HG03060 (cell line): Measurements from ENCODE around the gene ZNF805.
A peak's percentile ranks its signal among the peaks of the same experiment; 100 is the strongest.
"Not testable (repeated sequence)": the region's sequence is repeated elsewhere in the genome, so short reads cannot be mapped to it uniquely, and the experiment has no call there.

ENCODE experiments used
- ATAC-seq: cut with Tn5 transposase; IDR thresholded peaks from one replicate; pipeline ENCODE4 v1.9.1; 2021; ENCODE audit warnings: low read depth, moderate number of reproducible peaks; ENCODE audit not compliant: unreplicated experiment

The ZNF805 gene

DNA sequence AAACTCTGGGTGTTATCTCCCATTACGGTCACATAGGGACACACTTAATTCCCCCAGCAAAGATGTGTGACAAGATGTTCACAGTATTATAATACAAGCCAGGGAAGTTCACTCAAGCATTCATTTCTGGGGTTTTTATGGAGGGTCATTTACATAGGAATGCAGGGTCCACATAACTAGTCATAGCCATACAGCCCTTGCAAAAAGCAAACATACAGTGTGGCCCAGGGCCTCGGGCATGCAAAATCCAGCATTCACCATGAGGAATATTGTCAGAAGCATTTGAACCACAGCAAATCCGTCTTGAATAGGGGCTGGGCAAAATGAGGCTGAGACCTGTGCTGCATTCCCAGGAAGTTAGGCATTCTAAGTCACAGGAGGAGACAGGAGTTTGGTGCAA lies 26.9 kb downstream of the ZNF805 start:
- ATAC-seq: no peak

DNA sequence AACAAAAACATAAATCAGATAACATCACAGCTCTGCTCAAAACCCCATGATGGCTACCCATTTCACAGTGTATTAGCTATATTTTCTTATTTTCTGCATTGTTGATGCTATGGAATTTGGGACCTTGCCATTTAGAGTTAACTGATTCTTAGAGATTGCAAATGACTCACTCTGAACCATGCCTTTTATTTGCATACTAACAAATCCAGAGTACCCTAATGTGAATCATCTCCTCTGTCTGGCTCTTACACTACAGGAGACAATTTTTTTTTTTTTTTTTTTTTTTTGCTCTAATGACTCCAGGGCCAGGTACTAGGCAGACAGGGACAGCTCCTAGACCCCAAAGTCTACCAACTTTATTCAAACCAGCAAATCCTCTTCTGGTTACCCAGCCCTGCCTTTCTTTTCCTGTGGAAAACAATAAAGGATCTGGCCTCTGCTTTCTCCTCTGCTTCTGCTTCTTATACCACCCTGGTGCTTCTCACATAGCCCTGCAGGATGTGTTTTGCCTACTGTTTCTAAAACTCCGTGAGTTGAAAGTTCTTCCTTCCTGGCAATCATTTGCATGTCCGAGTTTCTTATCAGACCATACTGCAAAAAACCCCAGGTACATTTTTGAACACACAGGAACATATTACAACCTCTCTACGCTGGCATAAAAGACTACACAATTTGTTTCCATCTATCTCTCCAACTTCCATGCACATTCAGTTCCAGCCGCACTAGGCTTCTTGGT lies 29.3 kb downstream of the ZNF805 start:
- no peak for ATAC-seq

DNA sequence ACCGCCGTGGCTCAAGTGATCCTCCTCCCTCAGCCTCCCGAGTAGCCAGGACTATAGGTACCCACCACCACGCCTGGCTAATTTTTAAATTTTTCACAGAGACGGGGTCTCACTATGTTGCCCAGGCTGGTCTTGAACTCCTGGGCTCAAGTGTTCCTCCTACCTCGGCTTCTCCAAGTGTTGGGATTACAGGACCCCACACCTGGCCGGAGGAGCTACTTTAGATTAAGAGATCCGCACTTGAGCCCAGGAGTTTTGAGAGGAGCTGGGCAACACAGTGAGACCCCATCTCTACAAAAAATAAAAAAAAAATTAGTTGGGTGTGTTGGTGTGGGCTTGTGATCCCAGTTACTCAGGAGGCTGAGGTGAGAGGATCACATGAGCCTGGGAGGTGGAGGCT lies 30.8 kb downstream of the ZNF805 start:
- ATAC-seq: no peak

DNA sequence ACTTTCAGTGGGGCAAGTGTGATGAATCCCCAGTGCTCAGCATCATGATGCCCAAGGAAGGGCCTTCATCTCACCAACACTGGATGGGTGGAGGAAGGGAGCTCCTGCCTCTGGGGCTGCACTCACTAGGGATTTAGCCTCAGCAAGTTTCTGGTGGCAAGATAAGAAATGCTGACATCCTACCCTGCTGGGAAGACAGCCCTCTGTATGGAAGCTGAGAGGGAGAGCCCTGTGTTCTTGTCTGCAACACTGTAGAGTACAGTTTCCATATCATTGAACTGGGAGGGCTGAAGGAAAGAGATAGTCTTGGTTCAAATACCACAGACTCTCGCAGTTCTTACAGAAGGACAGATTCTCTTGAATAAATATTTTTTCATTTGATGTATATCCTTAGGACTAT lies 32.6 kb downstream of the ZNF805 start:
- no peak for ATAC-seq

DNA sequence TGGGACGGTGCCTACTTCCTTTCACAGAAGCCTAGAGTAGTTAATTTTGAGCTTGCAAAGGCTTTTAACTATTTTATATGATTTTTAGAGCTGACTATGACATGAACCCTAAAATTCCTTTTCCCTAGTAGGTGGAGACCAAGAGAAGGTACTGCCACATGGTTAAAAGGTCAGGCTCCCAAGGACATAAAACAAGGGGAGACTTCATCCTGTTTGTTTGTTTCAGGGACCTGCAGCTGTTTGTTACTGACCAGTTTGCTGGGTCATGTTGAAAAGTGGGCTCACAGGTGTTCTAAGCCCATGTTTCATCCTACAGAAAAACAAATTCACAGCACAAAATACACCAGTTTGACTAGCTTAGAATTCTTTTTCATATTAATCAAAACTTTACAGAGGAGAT lies 36.0 kb downstream of the ZNF805 start:
- no peak for ATAC-seq

DNA sequence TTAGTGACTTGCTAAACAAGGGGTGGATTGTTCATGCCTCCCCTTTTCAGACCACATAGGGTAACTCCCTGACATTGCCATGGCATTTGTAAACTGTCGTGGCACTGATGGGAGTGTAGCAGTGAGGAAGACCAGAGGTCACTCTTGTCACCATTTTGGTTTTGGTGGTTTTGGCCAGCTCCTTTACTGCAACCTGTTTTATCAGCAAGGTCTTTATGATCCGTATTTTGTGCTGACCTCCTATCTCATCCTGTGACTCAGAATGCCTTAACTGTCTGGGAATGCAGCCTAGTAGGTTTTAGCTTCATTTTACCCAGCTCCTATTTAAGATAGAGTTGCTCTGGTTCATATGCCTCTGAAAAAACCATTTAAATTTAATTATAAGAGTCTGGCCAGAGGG lies 38.0 kb downstream of the ZNF805 start:
- ATAC-seq: not testable (repeated sequence)

DNA sequence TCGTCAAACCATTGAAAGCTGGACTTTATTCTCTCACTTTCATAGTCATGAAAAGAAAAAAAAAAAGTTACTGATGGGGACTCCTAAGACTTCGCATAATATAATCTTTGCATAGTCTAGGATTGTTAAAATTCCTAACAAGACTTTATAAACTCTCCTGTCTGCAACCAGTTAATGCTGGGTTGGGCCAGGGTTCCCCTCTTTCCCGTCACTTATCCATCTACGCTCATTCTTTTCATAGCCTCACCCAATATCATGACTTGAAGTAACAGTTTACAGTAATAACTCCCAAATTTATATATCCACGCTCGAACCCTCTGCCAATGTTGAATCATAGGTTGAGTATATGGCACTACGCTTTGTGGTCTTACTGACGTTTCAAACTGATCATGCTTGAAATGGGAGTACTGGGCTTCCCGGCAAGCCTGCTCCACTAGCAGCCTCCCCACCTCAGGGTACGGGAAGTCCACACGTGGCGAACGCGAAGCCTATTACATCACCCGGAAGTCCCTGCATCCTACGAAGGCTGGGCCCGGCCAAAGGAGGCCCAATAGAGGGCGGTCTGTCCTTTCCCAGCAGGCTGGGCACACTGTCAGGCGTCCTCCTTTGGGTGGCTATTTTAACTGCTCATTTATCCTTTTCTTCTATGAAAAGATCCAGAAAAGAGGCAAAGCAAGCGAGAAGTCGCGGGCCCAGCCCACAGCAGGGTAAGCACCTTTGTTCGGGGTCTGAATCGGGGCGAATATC lies 39.2 kb downstream of the ZNF805 start:
- peak; percentile 44 for ATAC-seq

DNA sequence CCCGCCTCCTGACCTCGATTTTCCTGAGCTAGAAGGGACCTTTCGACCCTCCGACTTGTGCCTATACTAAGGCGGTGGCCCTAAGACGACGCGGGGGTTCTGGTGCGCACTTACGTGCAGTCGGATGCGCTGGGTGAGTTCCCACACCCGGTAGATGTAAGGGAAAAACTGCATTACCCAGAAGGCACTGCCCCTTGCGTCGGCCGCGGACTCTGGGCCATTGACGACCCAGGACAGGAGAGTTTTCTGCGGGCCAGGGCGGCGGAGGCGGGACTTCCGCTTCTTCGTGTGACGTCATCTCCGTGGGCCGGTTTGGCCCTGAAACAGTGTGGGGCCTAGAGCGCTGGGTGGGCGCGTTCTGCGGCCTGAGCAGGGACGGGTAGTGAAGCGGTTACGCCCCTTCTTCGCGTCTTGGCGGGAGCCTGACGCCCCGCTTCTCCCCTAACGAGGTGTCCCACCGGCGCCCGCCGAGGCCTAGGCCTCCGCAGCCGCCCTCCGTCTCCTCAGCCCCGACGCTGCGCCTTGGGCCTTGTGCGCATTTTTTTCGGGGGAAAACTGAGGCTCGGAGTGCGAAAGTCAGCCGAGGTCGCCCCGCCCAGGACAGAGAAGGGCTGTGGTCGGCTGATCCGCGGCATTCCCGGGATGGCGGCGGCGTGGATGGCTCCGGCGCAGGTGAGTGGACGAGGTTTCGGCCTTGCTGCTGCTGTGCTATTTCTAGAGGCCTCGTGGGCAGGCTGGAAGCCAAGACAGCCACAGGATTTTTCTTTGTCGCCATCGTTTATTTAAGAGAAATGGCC lies 39.9 kb downstream of the ZNF805 start, which contains the start of gene ZNF460:
Gene ZNF460 (plus strand): TSS at position 321 of the 797 bp plus-strand sequence. CDS start 322 bp downstream, at position 643.
- peak; percentile 53 for ATAC-seq

DNA sequence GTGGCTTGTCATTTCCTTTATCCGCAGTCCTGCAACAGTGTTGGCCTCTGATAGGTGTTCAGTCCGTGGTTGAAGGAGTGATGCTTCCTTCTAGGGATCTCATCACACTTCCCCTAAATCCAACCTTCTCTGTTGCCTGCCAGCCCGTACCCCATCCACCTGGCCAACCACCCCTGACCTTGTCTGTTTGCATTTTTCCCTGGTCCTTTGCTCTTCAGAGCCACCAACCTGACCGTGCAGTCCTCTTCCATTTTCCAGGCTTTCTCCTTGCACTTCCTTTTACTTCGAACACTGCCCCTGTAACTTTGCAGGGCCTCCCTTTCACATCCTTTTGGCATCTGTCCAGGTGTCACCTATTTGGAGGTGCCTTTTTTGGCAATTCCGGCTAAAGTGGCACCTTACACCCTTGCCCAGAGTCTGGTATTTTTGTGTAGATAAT lies 40.5 kb downstream of the ZNF805 start:
- ATAC-seq: no peak

DNA sequence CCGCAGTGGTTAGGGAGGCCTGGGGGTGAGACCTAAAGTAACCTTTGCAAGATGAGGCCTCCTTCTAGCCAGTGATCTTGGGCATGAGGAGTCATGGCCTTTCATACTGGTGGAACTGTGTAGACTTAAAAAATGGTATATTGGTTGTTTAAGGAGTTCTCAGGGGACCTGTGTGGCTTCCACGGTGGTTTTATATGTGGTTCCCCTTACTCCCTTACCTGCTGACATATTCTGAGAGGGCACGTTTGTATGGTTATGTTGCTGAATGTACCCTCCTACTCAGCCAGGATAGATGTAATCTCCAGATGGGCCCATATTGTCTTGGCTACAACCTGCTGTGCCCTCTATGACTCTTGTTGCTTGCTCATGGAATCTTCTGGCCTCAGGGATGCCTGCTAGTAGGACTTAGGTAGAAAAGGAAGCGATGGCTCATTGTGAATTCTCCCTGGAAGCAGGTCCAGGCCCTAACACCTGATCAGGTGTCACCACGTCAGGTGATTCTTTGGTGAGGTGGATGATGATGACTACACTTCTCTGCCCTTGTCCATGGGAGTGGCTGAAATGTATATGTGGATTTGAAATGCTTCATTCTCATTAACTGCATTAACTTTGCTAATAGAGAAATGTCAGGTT lies 41.7 kb downstream of the ZNF805 start:
- no peak for ATAC-seq

DNA sequence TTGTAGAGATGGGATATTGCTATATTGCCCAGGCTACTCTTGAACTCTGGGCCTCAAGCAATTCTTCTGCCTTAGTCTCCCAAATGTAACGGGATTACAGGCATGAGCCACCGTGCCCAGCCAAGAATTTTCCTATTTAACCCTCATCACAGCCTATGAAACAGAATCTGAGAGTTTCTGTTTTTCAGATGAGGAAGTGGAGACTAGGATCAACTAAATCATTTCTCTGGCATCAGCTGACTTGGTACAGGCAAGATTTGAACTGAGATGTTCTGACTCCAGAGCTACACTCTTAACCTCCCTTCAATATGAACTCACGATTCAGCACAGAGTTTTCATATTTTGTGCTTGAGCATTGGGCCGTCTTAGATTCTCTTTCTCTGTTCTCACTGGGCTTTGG lies 47.9 kb downstream of the ZNF805 start:
- ATAC-seq: no peak

DNA sequence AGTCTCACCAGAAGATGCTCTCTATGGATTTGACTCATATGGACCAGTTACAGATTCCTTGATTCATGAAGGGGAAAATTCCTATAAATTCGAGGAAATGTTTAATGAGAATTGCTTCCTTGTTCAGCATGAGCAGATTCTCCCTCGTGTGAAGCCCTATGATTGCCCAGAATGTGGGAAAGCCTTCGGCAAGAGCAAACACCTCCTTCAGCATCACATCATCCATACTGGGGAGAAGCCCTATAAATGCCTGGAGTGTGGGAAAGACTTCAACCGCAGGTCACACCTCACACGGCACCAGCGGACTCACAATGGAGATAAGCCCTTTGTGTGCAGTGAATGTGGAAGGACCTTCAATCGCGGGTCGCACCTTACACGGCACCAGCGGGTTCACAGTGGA lies 50.5 kb downstream of the ZNF805 start:
- no peak for ATAC-seq

DNA sequence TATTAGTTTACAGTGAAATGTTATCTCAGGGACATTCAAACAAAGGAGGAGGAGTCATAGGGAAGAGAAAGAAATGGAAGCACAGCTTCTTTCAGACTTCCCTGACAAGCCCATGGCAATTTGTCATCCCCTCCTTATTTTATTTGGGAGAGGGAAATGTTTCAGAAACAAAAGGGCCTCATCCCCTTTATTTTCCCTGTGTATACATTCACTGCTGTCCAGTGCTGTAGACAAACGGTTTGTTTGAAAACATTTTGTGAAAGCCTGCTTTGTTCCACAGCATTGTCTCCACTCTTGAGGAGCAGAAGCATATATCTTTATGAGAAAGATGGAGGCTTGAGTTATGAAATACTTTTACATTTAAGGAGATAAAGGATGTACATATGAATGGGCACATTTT lies 52.1 kb downstream of the ZNF805 start:
- no peak for ATAC-seq

DNA sequence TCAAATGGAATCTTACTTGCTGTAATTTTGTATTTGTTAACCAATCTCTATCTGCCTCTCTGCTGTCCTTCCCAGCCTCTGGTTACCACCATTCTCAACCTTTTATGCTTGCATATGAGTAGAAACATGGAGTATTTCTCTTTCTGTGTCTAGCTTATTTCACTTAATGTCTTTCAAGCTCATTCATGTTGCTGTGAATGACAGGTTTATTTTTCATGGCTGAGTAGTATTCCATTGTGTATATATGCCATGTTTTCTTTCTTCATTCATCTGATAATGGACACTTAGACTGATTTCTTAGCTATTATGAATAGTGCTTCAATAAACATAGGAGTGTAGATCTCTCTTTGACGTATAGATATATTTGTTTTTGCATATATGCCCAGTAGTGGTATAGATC lies 53.3 kb downstream of the ZNF805 start:
- no peak for ATAC-seq

DNA sequence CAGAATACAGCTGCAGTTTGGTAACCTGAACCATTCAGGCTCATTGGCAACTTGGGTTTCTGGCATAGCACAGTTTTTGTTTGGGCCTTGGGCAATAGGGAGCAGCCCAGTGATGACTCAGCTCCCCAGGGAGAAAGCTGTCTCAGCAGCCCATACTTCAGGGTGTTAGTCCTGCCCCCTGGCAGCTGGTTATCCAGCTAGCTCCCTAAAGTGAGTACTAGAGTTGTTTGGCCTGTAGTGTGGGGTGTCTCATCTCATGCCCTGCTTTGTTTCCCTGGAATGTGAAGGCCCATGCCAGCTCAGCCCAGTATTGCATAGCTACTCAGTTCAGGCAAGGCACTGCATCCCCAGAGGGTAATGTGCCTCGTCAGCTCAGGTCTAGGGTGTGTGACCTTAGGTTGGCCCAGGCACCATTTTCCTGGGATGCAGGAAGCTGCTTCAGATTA lies 61.6 kb downstream of the ZNF805 start:
- no peak for ATAC-seq

DNA sequence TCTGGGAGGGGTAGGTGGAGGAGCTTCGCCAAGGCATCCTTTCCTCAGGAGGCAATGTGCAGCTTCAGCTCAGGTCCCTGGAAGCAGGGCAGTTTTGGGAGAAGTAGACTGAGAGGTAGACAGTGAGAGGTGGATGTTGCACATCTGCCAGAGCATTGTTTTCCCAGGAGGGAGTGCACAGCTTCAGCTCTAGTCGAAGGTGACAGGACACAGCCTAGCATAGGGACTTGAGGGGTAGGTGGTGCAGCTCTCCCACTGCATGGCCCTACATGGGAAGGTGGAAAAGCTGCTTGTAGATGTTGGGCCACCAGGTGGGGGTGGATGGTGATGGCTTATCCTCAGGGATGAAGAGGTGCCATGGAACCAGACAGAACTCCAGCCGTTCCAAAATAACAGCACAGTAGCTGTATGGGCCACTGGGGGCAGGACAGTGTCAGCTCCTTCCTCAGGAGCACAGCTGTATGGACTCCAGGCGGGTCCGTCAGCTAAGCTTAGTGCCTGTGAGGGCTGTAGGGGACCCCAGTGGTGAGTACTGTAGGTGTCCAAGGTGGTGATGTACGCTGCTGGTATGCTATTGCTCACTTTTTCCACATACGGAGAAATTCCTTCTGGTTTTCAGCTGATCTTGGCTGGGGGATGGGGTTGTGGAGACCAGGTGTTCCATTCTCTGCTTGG lies 62.4 kb downstream of the ZNF805 start:
- no peak for ATAC-seq
